CD4-positive, alpha-beta T cell treated with Interleukin-17A for 4 hours (primary cell): ENCODE results near the gene PRAMEF5.
"Not testable (repeated sequence)": the region's sequence is repeated elsewhere in the genome, so short reads cannot be mapped to it uniquely, and the experiment has no call there.

Experiments
- DNase-seq: peaks from one replicate; pipeline ENCODE4 v3.0.0-alpha.2; 2020; ENCODE audit warnings: mixed read lengths

The PRAMEF5 gene

GRCh38 chr1:13253898-13254297 lies at the start of gene PRAMEF5:
Gene PRAMEF5 (plus strand): TSS chr1:13254198. CDS start chr1:13259269, 5,071 bp downstream.
- DNase-seq = not testable (repeated sequence)

- DNase-seq = not testable (repeated sequence)
Observed at GRCh38 chr1:13208712-13209111, 45.3 kb upstream of the PRAMEF5 start.

- DNase-seq = not testable (repeated sequence)
Observed at GRCh38 chr1:13216619-13217018, 37.4 kb upstream of the PRAMEF5 start.

GRCh38 chr1:13219203-13219602 lies 34.8 kb upstream of the PRAMEF5 start:
- DNase-seq = not testable (repeated sequence)

DNA sequence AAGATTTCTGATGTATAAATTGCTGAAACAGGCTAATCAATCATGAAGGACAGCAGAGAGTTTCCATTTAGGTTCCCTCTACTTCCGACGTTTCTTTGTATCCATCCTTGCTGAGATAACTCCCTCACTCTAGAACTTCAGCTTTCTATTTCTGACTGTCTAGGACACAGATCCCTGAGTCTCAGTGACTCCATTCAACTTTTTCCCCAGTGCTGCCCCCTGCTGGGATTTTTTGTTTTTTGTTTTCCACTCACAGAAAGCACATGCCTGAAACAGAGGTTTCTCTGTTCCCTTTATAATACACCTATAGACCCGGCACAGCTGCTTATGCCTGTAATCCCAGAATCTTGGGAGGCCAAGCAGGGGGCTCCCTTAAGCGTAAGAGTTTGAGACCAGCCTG lies 31.2 kb upstream of the PRAMEF5 start:
- not testable (repeated sequence) for DNase-seq

DNA sequence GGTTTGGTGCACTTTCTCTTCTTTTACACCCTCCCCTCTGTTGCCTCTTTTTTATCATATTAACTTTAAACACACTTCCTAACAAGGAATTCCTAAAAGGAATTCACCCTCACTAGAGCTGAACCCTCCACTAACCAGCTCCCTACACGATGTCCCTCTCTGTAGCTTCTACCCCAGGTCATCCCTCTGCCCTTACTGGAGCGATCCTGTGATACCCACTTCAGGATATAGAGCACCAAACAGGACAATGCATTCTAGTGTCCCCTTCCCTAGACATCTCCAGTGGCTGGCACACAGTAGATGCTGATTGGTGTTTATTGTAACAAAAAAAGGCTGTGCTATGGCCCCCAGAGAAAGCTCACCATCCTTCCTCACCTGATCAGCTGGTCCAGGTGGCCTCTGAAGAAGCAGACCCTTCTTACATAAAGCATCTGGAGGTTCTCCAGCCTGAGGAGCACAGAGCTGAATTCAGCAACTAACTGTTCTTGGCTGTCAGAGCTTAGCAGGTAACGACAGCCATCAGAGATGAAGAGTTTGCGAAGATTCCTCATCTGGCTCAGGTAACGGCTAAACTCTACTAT lies 29.4 kb upstream of the PRAMEF5 start:
- DNase-seq = no peak

DNA sequence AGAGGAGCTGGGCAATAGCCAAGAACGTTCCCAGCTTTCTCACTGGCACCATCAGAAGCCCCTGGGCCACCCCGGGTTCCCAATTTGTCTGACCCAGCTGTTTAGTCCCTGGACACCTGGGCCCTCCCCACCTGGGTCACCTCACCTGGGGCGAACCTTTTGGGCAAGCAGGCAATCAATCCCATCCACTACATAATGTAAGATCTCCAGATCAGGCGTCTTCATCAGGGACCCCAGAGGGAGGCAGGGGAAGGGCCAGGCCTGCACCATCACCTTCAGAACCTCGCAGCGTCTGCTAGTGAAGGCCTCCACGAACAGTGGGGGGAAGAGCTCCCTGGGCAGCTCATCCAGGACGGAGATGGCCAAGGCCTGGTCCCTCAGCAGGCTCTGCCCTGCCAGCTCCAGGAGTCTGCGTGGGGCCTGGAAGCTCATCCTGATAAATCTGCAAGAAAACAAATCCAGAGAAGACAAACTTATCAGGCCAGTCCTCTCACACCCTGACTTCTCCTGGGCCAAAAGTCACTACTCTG lies 28.3 kb upstream of the PRAMEF5 start, which contains the start of gene PRAMEF18:
TSS of gene PRAMEF18 (minus strand) at position 480 of the 530 bp plus-strand sequence. CDS start at position 432, 48 bp downstream.
- not testable (repeated sequence) for DNase-seq

DNA sequence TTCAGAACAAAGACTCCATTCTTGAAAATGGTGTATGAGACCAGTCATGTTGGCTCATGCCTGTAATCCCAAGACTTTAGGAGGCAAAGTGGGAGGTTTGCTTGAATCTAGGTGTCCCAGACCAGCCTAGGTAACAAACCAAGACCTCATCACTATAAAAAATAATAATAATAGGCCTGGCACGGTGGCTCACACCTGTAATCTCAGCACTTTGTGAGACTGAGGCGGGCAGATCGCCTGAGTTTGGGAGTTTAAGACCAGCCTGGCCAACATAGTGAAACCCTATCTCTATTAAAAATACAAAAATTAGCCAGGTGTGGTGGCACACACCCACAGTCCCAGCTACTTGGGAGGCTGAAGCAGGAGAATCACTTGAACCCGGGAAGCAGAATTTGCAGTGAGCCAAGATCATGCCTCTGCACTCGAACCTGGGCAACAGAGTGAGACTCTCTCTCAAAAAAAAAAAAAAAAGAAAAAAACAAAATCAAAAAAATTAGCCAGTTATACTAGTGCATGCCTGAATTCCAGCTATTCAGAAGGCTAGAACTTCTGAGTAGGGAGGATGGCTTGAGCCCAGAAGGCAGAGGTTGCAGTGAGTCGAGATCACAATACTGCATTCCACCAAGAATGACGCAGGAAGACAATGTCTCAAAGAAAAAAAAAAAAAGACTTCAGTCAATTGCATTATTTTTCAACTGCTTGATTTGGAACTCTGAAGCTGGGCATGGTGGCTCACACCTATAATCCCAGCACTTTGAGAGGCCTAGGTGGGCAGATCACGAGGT lies 26.5 kb upstream of the PRAMEF5 start:
- DNase-seq = not testable (repeated sequence)

GRCh38 chr1:13228343-13228781 lies 25.6 kb upstream of the PRAMEF5 start:
- DNase-seq = peak; percentile 37

DNA sequence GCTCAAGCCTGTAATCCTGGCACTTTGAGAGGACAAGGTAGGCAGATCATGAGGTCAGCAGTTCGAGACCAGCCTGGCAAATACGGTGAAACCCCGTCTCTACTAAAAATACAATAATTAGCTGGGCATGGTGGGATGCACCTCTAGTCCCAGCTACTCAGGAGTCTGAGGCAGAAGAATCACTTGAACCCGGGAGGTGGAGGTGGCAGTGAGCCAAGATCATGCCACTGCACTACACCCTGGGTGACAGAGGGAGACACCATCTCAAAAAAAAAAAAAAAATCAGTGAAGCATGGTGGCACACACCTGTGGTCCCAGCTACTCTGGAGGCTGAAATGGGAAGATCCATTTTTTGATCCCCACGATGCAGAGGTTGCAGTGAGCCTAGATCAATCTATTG lies 23.9 kb upstream of the PRAMEF5 start:
- not testable (repeated sequence) for DNase-seq

- DNase-seq = not testable (repeated sequence)
Observed at GRCh38 chr1:13230601-13231000, 23.4 kb upstream of the PRAMEF5 start.

DNA sequence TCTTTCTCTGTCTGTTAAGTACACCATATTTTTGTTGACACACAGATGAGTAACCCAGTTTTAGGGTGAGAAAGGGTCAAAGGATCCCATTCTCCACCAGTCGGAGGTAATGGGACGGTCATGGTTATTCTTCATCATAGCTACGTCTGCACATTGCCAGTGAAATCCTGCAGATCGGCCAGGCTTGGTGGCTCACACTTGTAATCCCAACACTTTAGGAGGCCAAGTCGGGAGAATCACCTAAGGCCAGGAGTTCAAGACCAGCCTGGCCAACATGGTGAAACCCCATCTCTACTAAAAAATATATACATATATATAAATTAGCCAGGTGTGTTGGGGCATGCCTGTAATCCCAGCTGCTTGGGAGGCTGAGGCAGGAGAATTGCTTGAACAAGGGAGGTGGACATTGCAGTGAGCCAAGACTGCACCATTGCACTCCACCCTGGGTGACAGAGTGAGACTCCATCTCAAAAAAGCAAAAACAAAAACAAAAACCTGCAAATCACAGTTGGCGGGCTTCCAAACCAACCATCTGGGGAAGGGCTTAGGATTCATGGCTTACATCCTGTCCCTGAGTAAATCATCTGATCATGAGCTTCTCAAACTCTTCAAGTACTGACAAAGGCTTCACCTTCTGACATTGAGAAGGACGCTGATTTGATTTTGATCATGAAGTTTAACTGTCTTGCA lies 22.8 kb upstream of the PRAMEF5 start:
- DNase-seq = not testable (repeated sequence)

GRCh38 chr1:13232056-13232455 lies 21.9 kb upstream of the PRAMEF5 start:
- not testable (repeated sequence) for DNase-seq

GRCh38 chr1:13234057-13234456 lies 19.9 kb upstream of the PRAMEF5 start:
- DNase-seq = not testable (repeated sequence)

GRCh38 chr1:13237572-13237971 lies 16.4 kb upstream of the PRAMEF5 start:
- not testable (repeated sequence) for DNase-seq

DNA sequence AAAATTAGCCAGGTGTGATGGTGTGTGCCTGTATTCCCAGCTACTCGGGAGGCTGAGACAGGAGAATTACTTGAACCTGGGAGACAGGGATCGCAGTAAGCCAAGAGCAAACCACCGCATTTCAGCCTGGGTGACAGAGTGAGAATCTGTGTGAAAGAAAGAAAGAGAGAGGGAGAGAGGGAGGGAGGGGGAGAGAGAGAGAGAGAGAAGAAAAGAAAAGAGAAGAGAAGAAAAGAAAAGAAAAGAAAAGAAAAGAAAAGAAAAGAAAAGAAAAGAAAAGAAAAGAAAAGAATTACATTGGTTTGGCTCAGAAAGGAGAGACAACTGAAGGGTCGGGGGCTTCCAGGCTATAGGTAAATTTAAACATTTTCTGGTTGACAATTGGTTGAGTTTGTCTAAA lies 14.4 kb upstream of the PRAMEF5 start:
- not testable (repeated sequence) for DNase-seq

DNA sequence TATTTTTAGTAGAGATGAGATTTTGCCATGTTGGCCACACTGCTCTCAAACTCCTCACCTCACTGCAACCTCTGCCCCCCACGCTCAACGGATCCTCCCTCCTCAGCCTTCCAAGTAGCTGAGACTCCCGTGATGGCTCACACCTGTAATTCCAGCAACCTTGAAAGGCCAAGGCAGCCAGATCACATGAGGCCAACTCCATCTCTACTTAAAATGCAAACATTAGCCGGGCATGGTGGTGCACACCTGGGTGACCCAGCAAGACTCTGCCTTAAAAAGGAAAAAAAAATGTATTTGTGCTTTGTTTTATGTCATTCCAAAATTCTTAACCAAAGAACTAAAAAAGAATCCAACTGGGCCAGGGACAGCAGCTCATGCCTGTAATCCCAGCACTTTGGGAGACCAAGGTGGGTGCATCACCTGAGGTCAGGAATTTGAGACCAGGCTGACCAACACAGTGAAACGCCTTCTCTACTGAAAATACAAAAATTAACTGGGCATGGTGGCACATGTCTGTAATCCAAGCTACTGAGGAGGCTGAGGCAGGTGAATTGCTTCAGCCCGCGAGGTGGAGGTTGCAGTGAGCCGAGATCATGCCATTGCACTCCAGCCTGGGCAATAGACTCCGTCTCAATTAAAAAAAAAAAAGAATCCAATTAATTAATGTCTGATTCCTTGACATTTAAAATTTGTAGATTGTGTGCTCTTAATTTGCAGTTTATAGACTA lies 10.3 kb upstream of the PRAMEF5 start:
- DNase-seq = not testable (repeated sequence)

DNA sequence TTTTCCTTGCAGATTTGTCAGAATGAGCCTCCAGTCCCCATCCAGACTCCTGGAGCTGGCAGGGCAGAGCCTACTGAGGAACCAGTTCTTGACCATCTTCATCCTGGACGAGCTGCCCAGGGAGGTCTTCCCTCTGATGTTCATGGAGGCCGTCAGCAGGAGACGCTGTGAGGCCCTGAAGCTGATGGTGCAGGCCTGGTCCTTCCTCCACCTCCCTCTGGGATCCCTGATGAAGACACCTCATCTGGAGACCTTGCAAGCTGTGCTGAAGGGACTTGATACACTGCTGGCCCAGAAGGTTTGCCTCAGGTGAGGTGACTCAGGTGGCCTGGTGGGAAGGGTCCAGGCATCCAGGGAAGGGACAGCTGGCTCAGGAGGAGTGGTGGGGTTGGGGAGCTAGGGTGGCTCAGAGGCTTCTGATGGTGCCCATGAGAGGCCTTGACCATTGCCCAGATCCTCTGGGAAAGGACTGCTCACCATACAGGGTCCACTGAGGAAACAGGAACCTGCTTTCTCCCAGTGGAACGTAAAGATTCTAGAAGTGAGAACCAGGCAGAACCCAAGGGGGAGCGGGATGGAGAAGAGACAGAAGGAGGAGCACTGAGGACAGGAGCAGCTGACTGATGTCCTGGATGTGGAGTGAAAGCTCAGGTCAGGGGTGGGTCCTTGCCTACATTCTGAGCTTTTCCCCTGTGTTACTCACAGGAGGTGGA lies 8.0 kb upstream of the PRAMEF5 start:
- DNase-seq = not testable (repeated sequence)

DNA sequence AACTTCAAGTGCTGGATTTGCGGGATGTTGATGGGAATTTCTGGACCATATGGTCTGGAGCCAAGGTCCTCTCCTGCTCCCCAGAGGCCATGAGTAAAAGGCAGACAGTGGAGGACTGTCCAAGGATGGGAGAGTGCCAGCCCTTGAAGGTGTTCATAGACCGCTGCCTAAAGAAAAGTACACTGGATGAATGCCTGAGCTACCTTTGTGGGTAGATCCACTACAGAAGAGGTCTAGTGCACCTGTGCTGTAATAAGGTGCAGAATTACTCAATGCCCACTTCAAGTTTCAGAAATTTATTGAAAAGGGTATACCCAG lies 7.5 kb upstream of the PRAMEF5 start:
- DNase-seq = not testable (repeated sequence)

- not testable (repeated sequence) for DNase-seq
Observed at GRCh38 chr1:13247122-13247521, 6.9 kb upstream of the PRAMEF5 start.

GRCh38 chr1:13265124-13265523 lies 11.1 kb downstream of the PRAMEF5 start:
- DNase-seq = not testable (repeated sequence)

GRCh38 chr1:13277016-13277415 lies 23.0 kb downstream of the PRAMEF5 start:
- DNase-seq = not testable (repeated sequence)
